Muscle layer of duodenum (tissue), 2 donors: ENCODE results near the gene BCAS3.
"Not testable (repeated sequence)": the region's sequence is repeated elsewhere in the genome, so short reads cannot be mapped to it uniquely, and the experiment has no call there.

Experiments
- H3K27ac ChIP-seq: one replicate; pipeline ENCODE4 v1.7.0; 2013; ENCODE audit warnings: mild to moderate bottlenecking, low read length
- H3K27me3 ChIP-seq: one replicate; pipeline ENCODE4 v1.7.0; 2013; ENCODE audit warnings: low read depth, mild to moderate bottlenecking, control low read depth, low read length
- H3K36me3 ChIP-seq, 2 donors: one replicate each; pipeline ENCODE4 v1.7.0; 2013; ENCODE audit warnings: low read length in 2 of 2, control low read depth in 1 of 2, mild to moderate bottlenecking in 1 of 2; ENCODE audit not compliant: insufficient read depth in 2 of 2, control insufficient read depth in 1 of 2
- H3K4me1 ChIP-seq, 2 donors: one replicate each; pipeline ENCODE4 v1.7.0; 2013; ENCODE audit warnings: low read length in 2 of 2, mild to moderate bottlenecking in 2 of 2, control low read depth in 1 of 2, moderate library complexity in 1 of 2; ENCODE audit not compliant: insufficient read depth in 2 of 2, control insufficient read depth in 1 of 2
- H3K4me3 ChIP-seq, 2 donors: one replicate each; pipeline ENCODE4 v1.7.0; 2013; ENCODE audit warnings: low read length in 2 of 2, low read depth in 1 of 2, mild to moderate bottlenecking in 1 of 2
- H3K9me3 ChIP-seq, 2 donors: one replicate each; pipeline ENCODE4 v1.7.0; 2013; ENCODE audit warnings: low read length in 2 of 2, control low read depth in 1 of 2, mild to moderate bottlenecking in 1 of 2; ENCODE audit not compliant: control insufficient read depth in 1 of 2
- donor health status: healthy.

BCAS3 gene

GRCh38 chr17:60761301-60761700 is 83.7 kb downstream of the BCAS3 start:
- H3K9me3 ChIP-seq, H3K4me1 ChIP-seq, H3K27me3 ChIP-seq, H3K27ac ChIP-seq, H3K4me3 ChIP-seq: not testable (repeated sequence)
- peaks cover 0 to 10% of the 10 kb centered on the region in 2 donors for H3K36me3 ChIP-seq

- no peaks in the 10 kb centered on the region for H3K36me3 ChIP-seq
- no peak overlapping the region for H3K4me3 ChIP-seq
- no peak overlapping the region for H3K27ac ChIP-seq
- no peaks in the 10 kb centered on the region for H3K9me3 ChIP-seq
- no peaks in the 10 kb centered on the region for H3K27me3 ChIP-seq
- H3K4me1 ChIP-seq = no peaks in the 10 kb centered on the region
Measured at GRCh38 chr17:60766778-60767190, 89.1 kb downstream of the BCAS3 start.

- no peak overlapping the region for H3K4me3 ChIP-seq
- H3K27me3 ChIP-seq = no peaks in the 10 kb centered on the region
- H3K9me3 ChIP-seq = no peaks in the 10 kb centered on the region
- no peaks in the 10 kb centered on the region for H3K36me3 ChIP-seq
- no peak overlapping the region for H3K27ac ChIP-seq
- H3K4me1 ChIP-seq = no peaks in the 10 kb centered on the region
Measured at GRCh38 chr17:60767744-60768308, 90.2 kb downstream of the BCAS3 start.

GRCh38 chr17:60769327-60769726 is 91.7 kb downstream of the BCAS3 start:
- Histone ChIP-seq H3K36me3 (no peaks in the 10 kb centered on the region), H3K9me3 (no peaks in the 10 kb centered on the region), H3K27ac (no peak overlapping the region)

GRCh38 chr17:60770946-60771422 is 93.3 kb downstream of the BCAS3 start:
- no peaks in the 10 kb centered on the region for H3K9me3 ChIP-seq
- no peaks in the 10 kb centered on the region for H3K36me3 ChIP-seq
- H3K4me3 ChIP-seq = no peak overlapping the region
- H3K4me1 ChIP-seq = no peaks in the 10 kb centered on the region
- no peaks in the 10 kb centered on the region for H3K27me3 ChIP-seq
- H3K27ac ChIP-seq = no peak overlapping the region

More at GRCh38 chr17:60769327-60769726, 91.7 kb downstream of the BCAS3 start:
- Histone ChIP-seq H3K4me1 (no peaks in the 10 kb centered on the region), H3K4me3 (no peak overlapping the region), H3K27me3 (no peaks in the 10 kb centered on the region)

- H3K4me1 ChIP-seq, H3K4me3 ChIP-seq, H3K36me3 ChIP-seq, H3K27me3 ChIP-seq, H3K27ac ChIP-seq, H3K9me3 ChIP-seq: not testable (repeated sequence)
Measured at GRCh38 chr17:60771621-60772020, 94.0 kb downstream of the BCAS3 start.

GRCh38 chr17:60773552-60773951 is 95.9 kb downstream of the BCAS3 start:
- Histone ChIP-seq H3K27me3 (no peaks in the 10 kb centered on the region), H3K4me1 (no peaks in the 10 kb centered on the region), H3K4me3 (no peak overlapping the region), H3K9me3 (no peaks in the 10 kb centered on the region), H3K36me3 (no peaks in the 10 kb centered on the region), H3K27ac (no peak overlapping the region)

GRCh38 chr17:60781880-60782412 is 104.3 kb downstream of the BCAS3 start:
- Histone ChIP-seq H3K4me3 (no peak overlapping the region), H3K36me3 (no peaks in the 10 kb centered on the region), H3K9me3 (no peaks in the 10 kb centered on the region), H3K27me3 (no peaks in the 10 kb centered on the region), H3K4me1 (no peaks in the 10 kb centered on the region), H3K27ac (no peak overlapping the region)

- Histone ChIP-seq H3K27me3 (no peaks in the 10 kb centered on the region), H3K4me1 (no peaks in the 10 kb centered on the region), H3K9me3 (no peaks in the 10 kb centered on the region), H3K4me3 (no peak overlapping the region), H3K27ac (no peak overlapping the region), H3K36me3 (no peaks in the 10 kb centered on the region)
Measured at GRCh38 chr17:60782742-60783141, 105.1 kb downstream of the BCAS3 start.

- Histone ChIP-seq H3K9me3 (no peaks in the 10 kb centered on the region), H3K27ac (no peak overlapping the region), H3K4me3 (no peak overlapping the region), H3K36me3 (no peaks in the 10 kb centered on the region), H3K27me3 (no peaks in the 10 kb centered on the region), H3K4me1 (no peaks in the 10 kb centered on the region)
Measured at GRCh38 chr17:60790205-60790604, 112.6 kb downstream of the BCAS3 start.

- Histone ChIP-seq H3K9me3 (no peaks in the 10 kb centered on the region), H3K27me3 (no peaks in the 10 kb centered on the region), H3K27ac (no peak overlapping the region), H3K4me3 (no peak overlapping the region), H3K36me3 (no peaks in the 10 kb centered on the region), H3K4me1 (no peaks in the 10 kb centered on the region)
Measured at GRCh38 chr17:60792250-60792898, 114.7 kb downstream of the BCAS3 start.

GRCh38 chr17:60798576-60798975 is 120.9 kb downstream of the BCAS3 start:
- H3K4me1 ChIP-seq = no peaks in the 10 kb centered on the region
- H3K36me3 ChIP-seq = no peaks in the 10 kb centered on the region
- no peak overlapping the region for H3K4me3 ChIP-seq
- no peak overlapping the region for H3K27ac ChIP-seq
- H3K27me3 ChIP-seq = no peaks in the 10 kb centered on the region
- H3K9me3 ChIP-seq = no peaks in the 10 kb centered on the region
